Activated T-cell treated with anti-CD3 and anti-CD28 coated beads, Interleukin-2, amount 50 U/mL, for 1 hour (primary cell): ENCODE results near the gene DIS3L2.

ENCODE experiments used
- DNase-seq: peaks from one replicate; pipeline ENCODE4 v3.0.0-alpha.2; 2020

The DIS3L2 gene

GRCh38 chr2:232237464-232237863 is 276.0 kb downstream of the DIS3L2 start:
- DNase-seq = no peak

- no peak for DNase-seq
Observed at GRCh38 chr2:232238108-232238507, 276.6 kb downstream of the DIS3L2 start.

- no peak for DNase-seq
Observed at GRCh38 chr2:232238596-232238995, 277.1 kb downstream of the DIS3L2 start.

GRCh38 chr2:232239951-232240681 is 278.6 kb downstream of the DIS3L2 start:
- DNase-seq = no peak

GRCh38 chr2:232240906-232241305 is 279.4 kb downstream of the DIS3L2 start:
- DNase-seq = no peak

GRCh38 chr2:232242316-232242715 is 280.8 kb downstream of the DIS3L2 start:
- DNase-seq = no peak

GRCh38 chr2:232245111-232245510 is 283.6 kb downstream of the DIS3L2 start:
- no peak for DNase-seq

GRCh38 chr2:232246245-232246644 is 284.7 kb downstream of the DIS3L2 start:
- DNase-seq = no peak

GRCh38 chr2:232249096-232249495 is 287.6 kb downstream of the DIS3L2 start:
- DNase-seq = no peak

GRCh38 chr2:232250246-232251175 is 289.0 kb downstream of the DIS3L2 start:
- no peak for DNase-seq

- no peak for DNase-seq
Observed at GRCh38 chr2:232255033-232255432, 293.5 kb downstream of the DIS3L2 start.

- no peak for DNase-seq
Observed at GRCh38 chr2:232260075-232260474, 298.6 kb downstream of the DIS3L2 start.

GRCh38 chr2:232261776-232262175 is 300.3 kb downstream of the DIS3L2 start:
- DNase-seq = no peak

- DNase-seq = no peak
Observed at GRCh38 chr2:232263295-232263694, 301.8 kb downstream of the DIS3L2 start.

GRCh38 chr2:232264081-232264480 is 302.6 kb downstream of the DIS3L2 start:
- DNase-seq = no peak

GRCh38 chr2:232265329-232265728 is 303.8 kb downstream of the DIS3L2 start:
- DNase-seq = no peak

GRCh38 chr2:232268636-232269165 is 307.2 kb downstream of the DIS3L2 start:
- no peak for DNase-seq

GRCh38 chr2:232269867-232270266 is 308.4 kb downstream of the DIS3L2 start:
- no peak for DNase-seq

- no peak for DNase-seq
Observed at GRCh38 chr2:232273903-232274643, 312.6 kb downstream of the DIS3L2 start.

GRCh38 chr2:232275670-232276069 is 314.2 kb downstream of the DIS3L2 start:
- DNase-seq = no peak

GRCh38 chr2:232276084-232276732 is 314.7 kb downstream of the DIS3L2 start:
- DNase-seq = no peak

- DNase-seq = no peak
Observed at GRCh38 chr2:232276733-232277313, 315.3 kb downstream of the DIS3L2 start.
